Measurements from ENCODE around the gene WDSUB1. TPM values are rescaled to one million over a fixed set of nuclear protein-coding genes. Genes with fewer than 3 reads are reported as not detected.

WDSUB1 gene
- total RNA-seq, 2 donors from 2014 or later = 3.2 to 4.7 TPM

DNA sequence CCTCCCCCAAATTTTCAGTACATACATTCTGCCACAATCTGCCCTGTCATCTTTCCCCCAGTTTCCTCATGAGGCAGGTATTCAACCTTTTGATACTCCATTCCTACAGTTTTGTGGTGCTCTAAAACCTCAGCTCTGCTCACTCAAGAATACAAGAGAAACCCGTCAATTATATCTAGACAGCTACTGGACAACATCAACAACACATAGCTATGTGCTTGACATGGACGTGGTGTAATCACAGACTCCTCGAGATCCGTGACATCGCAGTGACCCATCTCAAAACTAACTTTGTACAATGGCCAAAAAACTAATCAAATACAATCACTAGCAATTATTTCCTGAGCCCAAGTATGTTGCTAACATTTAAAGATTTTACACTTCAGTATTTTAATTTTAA is 23.6 kb downstream of the WDSUB1 start:
- no peak overlapping the region for H3K4me3 ChIP-seq
- TF ChIP-seq CTCF (IDR thresholded peaks at IDR 0.05) = no peak
- no peaks in the 10 kb centered on the region for H3K36me3 ChIP-seq
- peaks cover 0 to 15% of the 10 kb centered on the region in 2 donors for H3K4me1 ChIP-seq
- H3K27me3 ChIP-seq = no peaks in the 10 kb centered on the region
- peak overlapping the region; percentile 16 to 61 for H3K27ac ChIP-seq
- DNase-seq (ENCODE audit: low spot score) = no peak
- H3K9me3 ChIP-seq = no peaks in the 10 kb centered on the region

- no peaks in the 10 kb centered on the region for H3K27me3 ChIP-seq
- no peaks in the 10 kb centered on the region for H3K36me3 ChIP-seq
- peak overlapping the region; percentile 16 to 61 for H3K27ac ChIP-seq
- peaks cover 0 to 15% of the 10 kb centered on the region in 2 donors for H3K4me1 ChIP-seq
- no peak for TF ChIP-seq CTCF (IDR thresholded peaks at IDR 0.05)
- H3K4me3 ChIP-seq = no peak overlapping the region
- DNase-seq (ENCODE audit: low spot score) = no peak
- no peaks in the 10 kb centered on the region for H3K9me3 ChIP-seq
These were observed 24.3 kb downstream of the WDSUB1 start for GRCh38 chr2:159262226-159262625.

DNA sequence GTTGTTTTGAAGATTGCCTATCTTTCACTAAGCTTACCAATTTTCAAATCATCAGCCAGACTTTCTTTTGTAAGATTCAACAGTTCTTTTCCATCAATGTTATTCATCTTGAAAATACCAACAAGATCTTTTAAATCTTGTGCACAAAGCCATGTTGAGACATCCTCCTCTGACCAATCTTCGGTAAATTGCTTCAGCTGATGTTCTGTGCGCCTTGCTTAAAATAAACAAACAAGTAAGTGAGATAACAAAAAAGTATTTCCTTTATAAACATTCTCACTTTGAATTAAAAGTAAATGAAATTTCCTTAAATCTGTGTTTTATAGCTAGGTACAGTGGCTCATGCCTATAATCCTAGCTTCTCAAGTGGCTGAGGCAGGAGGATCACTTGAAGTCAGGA is 30.3 kb downstream of the WDSUB1 start:
- Histone ChIP-seq H3K27ac (no peak overlapping the region), H3K9me3 (no peaks in the 10 kb centered on the region), H3K36me3 (peaks cover 6% of the 10 kb centered on the region), H3K4me3 (no peak overlapping the region), H3K27me3 (no peaks in the 10 kb centered on the region), H3K4me1 (peaks cover 0 to 2% of the 10 kb centered on the region in 2 donors)
- no peak for TF ChIP-seq CTCF (IDR thresholded peaks at IDR 0.05)
- DNase-seq (ENCODE audit: low spot score) = no peak

DNA sequence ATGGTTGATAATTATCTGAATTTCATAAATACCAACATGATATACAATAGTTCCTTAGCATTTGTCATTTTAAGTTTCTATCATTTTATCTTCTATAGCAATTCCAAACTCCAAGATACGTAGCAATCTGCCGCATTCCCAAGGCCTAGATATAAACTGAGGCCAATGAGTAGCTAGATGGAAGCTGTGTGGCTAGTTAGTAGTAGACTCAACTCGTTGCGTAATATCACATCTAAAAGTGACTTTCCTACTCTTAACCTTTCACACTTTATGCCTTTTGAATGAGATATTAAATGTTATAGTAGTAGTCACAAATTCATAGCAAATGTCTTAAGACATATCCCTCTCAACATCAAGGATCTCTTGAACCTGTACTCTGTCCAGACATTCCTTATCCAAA is 33.6 kb downstream of the WDSUB1 start:
- H3K36me3 ChIP-seq = peaks cover 6% of the 10 kb centered on the region
- H3K4me3 ChIP-seq = no peak overlapping the region
- peaks cover 0 to 19% of the 10 kb centered on the region in 2 donors for H3K4me1 ChIP-seq
- DNase-seq (ENCODE audit: low spot score) = no peak
- H3K27ac ChIP-seq = no peak overlapping the region
- TF ChIP-seq CTCF (IDR thresholded peaks at IDR 0.05) = no peak
- no peaks in the 10 kb centered on the region for H3K9me3 ChIP-seq
- no peaks in the 10 kb centered on the region for H3K27me3 ChIP-seq

DNA sequence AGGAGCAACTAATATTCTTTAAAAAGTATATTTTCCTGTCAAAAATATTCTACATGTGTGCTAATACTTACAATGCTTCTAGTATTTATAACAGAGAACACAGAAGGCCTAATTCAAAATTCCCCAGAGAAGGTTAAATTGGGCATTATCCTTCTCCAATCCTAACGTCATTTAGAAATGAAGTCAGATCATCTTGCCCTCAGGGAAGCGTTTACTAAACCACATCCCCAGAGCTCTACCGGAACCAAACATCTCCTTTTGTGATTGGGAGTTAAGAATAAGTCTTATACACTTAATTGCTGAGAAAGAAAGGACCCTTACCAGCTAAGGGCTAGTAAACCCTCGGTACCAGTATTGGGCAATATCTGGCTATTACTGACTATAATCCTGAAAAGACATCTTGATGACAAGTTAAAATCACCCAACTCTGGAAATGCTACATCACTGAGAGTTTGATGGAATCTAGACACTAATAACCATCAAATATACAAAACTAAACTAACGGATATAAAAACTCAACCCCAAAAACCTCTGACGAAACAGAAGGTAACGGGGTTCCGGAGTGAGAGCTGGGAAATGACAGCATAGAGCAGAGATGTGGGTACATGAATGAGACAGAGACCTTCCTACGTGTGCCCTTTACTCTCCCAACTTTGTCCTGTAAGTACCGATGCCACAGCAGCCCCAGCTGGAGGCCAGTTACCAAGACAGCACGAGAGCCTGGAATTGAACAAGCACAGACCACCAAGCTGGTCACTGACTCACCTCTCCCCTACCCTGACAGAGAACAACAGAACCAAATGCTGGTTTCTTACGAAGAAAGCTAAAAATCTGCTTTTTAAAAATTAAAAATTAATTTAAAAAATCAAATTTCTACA is 35.0 kb downstream of the WDSUB1 start:
- H3K4me1 ChIP-seq = peaks cover 0 to 19% of the 10 kb centered on the region in 2 donors
- peak overlapping the region in 1 of 2 donors; percentile 74 for H3K27ac ChIP-seq
- H3K9me3 ChIP-seq = peaks cover 0 to 5% of the 10 kb centered on the region in 2 donors
- TF ChIP-seq CTCF (IDR thresholded peaks at IDR 0.05) = no peak
- H3K36me3 ChIP-seq = peaks cover 12% of the 10 kb centered on the region
- no peak overlapping the region for H3K4me3 ChIP-seq
- DNase-seq (ENCODE audit: low spot score) = no peak
- no peaks in the 10 kb centered on the region for H3K27me3 ChIP-seq

Data from right atrium auricular region (tissue), 2 donors.